GM21529 (cell line): ENCODE data around the gene PTGFR.

Experiments
- ATAC-seq: cut with Tn5 transposase; IDR thresholded peaks from one replicate; pipeline ENCODE4 v1.9.1; 2021; ENCODE audit not compliant: unreplicated experiment

Gene PTGFR

GRCh38 chr1:78519446-78519845, 28.7 kb downstream of the PTGFR start:
- ATAC-seq: no peak

DNA sequence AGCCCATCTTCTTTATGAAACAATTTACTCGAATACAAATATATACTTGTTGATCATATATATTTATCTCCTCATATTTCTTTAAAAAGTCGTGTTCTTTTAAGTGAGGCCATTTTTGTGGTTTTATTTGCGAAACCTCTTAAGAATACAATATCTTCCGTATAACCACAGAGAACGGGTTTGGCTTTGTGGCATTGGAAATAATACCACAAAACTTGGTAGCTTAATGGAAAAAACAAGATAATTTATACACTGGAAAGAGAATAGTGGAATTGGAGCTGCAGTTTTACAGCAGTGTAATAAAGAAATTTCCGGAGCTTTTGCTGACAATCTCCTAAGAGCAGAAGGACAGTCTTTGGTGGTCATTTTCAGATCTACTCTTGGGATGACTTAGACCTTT, 29.4 kb downstream of the PTGFR start:
- no peak for ATAC-seq

- no peak for ATAC-seq
Observed at GRCh38 chr1:78520843-78521242, 30.1 kb downstream of the PTGFR start.

- ATAC-seq: no peak
Observed at GRCh38 chr1:78522136-78522535, 31.4 kb downstream of the PTGFR start.

DNA sequence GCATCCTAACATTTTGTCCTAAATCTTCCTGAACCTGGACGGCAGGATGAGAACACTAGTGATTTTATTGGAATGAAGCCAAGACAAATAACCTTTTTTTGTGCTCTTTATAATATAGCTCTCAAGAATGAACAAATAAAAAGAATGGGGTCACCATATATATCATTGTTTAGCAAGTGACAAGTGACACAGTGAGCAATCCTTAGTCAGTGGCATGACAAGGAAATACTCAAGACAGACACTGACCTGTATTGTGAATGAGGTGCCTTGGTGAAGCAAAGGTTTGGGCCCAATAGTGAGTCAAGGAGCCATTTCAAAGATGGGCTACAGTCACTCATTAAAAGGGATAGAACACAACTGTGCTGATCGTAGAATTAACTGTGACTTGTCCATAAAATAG, 35.7 kb downstream of the PTGFR start:
- no peak for ATAC-seq

GRCh38 chr1:78527706-78528105, 36.9 kb downstream of the PTGFR start:
- no peak for ATAC-seq

GRCh38 chr1:78533527-78533926, 42.8 kb downstream of the PTGFR start:
- no peak for ATAC-seq

DNA sequence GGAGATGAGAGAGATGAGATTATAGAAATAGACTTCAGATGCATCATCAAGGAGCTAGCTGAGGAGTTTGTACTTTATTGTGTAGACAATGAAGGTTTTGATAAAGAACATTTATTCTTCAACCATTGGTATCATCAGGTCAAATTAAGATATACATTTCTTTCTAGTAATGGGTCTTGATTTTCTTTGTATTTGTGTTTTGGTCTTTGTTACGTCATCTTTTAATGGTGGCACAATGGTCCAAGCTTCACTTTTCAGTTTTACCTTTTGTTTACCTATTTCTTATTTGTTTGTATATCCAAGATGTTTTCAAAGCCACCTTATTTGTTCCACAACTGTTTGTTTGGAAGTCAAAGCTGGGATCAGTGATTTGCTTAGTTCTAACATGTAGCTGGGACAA, 44.5 kb downstream of the PTGFR start:
- no peak for ATAC-seq

GRCh38 chr1:78536427-78536826, 45.7 kb downstream of the PTGFR start:
- ATAC-seq: no peak

DNA sequence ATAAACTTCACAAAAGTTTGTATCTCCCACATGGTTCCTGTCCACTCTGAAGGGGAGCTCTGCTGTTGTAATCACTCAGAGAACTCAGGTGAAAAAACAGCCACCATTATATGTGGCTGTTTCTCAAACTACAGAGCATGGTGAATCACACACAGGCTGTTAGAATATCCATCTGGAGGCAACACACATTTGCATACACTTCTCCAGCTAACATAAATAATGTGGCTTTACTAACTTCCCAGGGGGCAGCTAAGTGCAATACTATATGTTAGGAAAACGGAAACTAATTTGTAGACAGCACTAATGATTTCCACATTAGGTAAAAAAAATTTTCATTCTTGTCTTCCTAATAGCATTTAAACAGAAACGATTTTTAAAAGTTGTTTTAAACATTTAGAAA, 49.3 kb downstream of the PTGFR start:
- no peak for ATAC-seq

GRCh38 chr1:78541479-78541878, 50.7 kb downstream of the PTGFR start:
- ATAC-seq: no peak

DNA sequence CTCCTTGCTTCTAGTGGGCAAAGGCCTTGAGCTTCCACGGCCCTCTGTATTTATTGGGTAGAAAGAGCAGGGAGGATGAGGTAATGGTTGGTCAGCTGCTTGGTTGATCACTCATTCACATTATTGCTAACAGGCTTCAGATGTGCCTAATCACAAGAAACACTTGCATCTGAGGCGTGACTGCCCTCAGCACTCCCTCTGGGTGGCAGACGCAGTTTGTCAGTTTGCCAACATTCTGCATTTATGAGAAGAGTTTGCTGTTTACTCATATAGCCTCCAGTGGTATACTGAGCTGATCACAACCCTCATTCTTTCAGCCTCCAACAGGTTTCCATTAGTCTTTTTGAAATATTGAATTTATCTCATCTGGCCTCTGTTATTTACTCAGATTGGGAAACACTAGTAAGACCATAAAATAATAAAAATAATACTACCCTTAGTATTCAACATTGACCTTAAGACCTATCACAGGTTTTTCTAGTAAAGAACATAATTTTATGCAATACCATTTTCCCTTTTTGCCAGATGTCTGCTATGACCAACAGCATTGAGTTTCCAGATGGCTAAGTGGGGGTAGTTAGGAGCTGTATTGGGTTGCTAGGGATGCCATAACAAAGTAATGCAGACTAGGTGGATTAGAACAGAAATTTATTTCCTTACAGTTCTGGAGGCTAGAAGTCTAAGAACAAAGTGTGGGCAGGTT, 53.3 kb downstream of the PTGFR start:
- ATAC-seq: no peak

- no peak for ATAC-seq
Observed at GRCh38 chr1:78547081-78547480, 56.3 kb downstream of the PTGFR start.

DNA sequence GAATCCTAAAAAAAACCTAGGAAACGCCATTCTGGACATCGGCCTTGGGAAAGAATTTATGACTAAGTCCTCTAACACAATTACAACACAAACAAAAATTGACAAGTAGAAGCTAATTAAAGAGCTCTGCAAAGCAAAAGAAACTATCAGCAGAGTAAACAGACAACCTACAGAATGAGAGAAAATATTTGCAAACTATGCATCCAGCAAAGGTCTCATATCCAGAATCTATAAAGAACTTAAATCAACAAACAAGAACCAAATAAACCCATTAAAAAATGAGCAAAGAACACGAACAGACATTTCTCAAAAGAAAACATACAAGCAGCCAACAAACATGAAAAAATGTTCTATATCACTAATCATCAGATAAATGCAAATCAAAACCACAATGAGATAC, 58.6 kb downstream of the PTGFR start:
- no peak for ATAC-seq

- no peak for ATAC-seq
Observed at GRCh38 chr1:78549891-78550290, 59.1 kb downstream of the PTGFR start.

DNA sequence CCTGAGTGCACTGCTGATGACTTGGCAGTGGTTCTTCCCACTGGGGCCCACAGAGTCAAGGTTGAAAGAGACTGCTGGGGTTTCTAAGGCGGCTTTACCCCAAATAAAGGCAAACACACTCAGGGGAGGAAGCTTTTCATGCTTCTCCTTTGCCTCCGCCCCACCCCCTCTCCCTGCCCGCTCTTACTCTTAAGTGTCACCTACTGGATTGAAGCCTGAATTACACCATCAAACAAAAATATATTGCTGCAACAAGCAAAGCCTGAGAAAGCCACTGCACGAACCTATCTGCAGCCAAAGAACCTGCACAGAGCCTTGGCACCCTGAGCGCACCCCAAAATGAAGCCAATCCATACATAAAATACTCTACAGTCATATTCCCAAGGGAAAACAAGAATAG, 63.1 kb downstream of the PTGFR start:
- ATAC-seq: no peak

DNA sequence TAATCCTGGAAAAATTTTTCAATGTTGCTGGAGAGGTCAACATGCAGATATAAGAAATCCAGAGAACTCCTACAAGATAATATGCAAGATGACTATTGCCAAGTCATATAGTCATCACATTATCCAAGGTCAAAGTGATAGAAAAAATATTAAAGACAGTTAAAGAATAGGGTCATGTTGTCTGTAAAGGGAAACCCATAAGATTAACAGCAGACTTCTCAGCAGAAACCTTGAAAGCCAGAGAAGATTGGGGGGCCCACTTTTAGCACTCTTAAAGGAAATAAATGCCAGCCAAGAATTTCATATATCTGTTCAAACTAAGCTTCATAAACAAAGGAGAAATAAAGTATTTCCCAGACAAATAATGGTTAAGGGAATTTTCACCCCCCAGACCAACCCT, 64.1 kb downstream of the PTGFR start:
- ATAC-seq: no peak

DNA sequence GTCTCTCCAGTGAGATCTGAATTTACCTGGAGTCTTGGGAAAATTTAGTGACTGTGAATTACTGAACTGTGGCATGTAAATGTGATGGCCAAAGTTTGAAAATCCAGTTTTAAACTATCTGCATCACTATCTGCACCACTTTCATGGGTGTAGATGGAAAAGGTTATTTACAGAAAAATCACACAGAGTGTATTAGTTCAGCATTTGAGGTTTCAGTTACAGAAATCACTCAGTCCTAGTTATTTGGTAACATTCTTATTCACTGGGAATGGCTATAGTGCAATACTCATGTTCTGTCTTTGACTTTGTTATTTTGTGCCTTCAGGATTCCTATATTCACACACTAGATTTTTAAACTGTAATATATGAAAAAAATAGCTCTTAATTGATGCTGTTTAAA, 68.9 kb downstream of the PTGFR start:
- no peak for ATAC-seq

DNA sequence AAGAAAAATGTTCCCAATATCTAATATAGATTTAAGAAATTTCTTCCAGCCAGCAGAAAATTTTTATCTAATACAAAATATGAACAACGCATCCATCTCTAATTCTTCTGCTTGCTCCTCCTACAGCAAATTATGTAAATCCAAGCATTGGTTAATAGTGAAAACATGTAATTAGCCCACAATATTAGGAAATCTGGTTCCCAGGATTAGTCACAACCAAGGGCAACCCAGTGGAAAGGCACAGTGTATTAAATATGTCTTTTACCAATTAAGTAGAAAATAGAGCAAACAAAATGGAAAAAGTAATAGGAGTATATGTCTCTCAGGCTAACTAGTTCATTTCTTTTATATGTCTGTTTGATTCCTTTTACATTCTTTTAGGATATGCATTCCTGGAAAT, 70.0 kb downstream of the PTGFR start:
- no peak for ATAC-seq

DNA sequence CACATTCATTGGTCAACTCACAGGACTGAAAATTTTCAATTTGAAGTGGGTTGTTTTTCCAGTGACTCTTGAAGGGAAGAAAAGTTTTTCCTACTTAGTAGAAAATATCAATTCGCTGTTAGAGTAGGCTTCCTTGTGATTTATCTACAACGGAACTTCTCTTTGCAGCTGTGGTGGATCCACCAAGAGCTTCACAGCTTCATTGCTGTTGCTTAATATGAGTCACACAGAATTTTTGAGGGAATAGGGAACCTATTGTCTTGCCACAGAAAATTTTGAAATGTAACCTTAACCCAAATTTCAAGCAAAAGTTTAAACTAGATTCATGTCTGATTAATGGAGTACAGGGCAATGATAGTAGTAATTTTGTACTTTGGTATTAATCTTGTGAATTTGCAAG, 71.1 kb downstream of the PTGFR start:
- peak; percentile 17 for ATAC-seq

DNA sequence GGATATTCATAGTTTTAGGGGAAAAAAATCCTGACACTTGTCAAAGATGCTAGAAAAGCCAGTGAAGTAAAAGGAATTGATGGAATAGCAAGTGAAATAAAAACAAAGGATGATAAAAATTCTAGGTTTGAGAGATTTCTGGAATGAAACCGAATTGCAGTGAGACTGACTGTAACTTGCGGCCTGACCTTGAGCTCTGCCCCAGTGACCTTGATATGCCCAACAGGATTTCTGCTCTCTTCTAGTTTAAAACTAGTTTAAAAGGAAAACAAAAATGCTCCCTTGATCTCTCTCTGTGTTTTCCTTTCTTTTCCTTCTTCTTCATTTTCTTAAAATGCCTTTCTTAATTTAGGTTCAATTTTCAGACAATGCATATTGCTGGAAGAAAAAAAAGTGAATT, 74.6 kb downstream of the PTGFR start:
- no peak for ATAC-seq

DNA sequence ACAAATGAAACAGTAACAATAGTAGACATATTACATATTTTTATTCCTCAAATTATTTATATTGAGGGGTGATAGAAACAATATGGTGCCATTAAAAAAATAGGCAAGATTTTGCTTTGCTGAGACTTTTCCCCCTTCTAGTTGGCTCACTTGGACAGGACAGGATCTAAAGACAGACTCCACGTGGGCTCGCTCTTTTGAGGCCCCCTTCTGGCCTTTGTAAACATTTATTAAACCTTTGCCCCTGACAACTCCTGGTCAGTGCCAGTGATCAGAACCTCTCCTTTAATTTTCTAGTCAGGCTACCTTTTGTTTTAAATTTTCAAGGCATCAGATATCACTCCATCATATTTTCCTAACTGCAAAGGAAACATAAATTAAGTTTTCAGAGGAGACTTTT, 79.8 kb downstream of the PTGFR start:
- ATAC-seq: no peak

DNA sequence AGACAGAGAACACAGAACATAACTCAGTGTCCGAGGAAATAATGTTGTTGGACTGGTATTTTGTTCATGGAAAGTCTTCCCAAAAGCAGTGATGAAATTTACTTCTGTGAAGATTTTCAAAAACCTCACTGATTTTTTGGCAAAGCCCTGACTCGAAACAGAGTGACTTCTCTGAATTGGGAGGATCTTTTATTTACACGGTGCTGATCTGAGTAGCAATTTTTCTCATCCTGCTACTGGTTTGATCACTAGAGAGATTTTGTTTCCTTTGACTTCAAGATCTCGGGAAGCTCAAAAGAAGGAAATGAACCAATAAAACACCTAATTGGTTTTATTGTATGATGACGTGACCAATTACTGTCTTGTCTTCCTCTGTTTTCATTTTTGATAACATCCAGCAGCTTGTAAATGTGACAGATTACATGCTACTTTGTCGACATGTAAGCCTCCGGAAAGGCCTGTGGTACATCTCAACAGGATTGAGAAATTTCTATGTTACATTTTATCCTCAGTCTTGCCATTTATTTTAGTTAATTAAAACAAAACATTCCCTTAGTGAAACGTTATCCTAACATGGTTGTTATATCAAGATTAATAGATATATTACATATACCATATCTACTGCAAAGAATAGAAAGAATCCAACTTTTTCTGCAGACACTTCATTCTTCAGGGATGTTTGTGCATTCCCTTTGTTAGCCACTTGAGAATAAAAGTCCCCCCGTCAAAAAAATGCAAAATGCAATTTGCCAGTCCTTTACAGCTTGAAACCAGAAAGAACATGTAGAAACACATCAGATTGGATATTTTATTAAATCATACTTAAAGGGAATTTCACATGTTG, 86.7 kb downstream of the PTGFR start:
- no peak for ATAC-seq
